Measurements from ENCODE around the gene OVCH1.

GRCh38 chr12:29505122-29505521, 7.6 kb upstream of the OVCH1 start:
- TF ChIP-seq ZFP30 (CRISPR knock-in tag; IDR thresholded peaks at IDR 0.05) (no peak), OSR1 (CRISPR knock-in tag; IDR thresholded peaks at IDR 0.05) (no peak), RARB (CRISPR knock-in tag; IDR thresholded peaks at IDR 0.05) (no peak), ZNF565 (CRISPR knock-in tag; conservative IDR thresholded peaks at IDR 0.05; ENCODE audit: low read depth) (no peak)
- TF ChIP-seq, protein P1, sequence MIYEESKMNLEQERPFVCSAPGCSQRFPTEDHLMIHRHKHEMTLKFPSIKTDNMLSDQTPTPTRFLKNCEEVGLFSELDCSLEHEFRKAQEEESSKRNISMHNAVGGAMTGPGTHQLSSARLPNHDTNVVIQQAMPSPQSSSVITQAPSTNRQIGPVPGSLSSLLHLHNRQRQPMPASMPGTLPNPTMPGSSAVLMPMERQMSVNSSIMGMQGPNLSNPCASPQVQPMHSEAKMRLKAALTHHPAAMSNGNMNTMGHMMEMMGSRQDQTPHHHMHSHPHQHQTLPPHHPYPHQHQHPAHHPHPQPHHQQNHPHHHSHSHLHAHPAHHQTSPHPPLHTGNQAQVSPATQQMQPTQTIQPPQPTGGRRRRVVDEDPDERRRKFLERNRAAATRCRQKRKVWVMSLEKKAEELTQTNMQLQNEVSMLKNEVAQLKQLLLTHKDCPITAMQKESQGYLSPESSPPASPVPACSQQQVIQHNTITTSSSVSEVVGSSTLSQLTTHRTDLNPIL (CRISPR knock-in tag; IDR thresholded peaks at IDR 0.05; ENCODE audit: low read depth) = no peak
